ENCODE data around the gene DLL1. TPM values are rescaled to one million over a fixed set of nuclear protein-coding genes. Genes with fewer than 3 reads are reported as not detected.
"Not testable (repeated sequence)": the region's sequence is repeated elsewhere in the genome, so short reads cannot be mapped to it uniquely, and the experiment has no call there.

DLL1 gene, protein sequence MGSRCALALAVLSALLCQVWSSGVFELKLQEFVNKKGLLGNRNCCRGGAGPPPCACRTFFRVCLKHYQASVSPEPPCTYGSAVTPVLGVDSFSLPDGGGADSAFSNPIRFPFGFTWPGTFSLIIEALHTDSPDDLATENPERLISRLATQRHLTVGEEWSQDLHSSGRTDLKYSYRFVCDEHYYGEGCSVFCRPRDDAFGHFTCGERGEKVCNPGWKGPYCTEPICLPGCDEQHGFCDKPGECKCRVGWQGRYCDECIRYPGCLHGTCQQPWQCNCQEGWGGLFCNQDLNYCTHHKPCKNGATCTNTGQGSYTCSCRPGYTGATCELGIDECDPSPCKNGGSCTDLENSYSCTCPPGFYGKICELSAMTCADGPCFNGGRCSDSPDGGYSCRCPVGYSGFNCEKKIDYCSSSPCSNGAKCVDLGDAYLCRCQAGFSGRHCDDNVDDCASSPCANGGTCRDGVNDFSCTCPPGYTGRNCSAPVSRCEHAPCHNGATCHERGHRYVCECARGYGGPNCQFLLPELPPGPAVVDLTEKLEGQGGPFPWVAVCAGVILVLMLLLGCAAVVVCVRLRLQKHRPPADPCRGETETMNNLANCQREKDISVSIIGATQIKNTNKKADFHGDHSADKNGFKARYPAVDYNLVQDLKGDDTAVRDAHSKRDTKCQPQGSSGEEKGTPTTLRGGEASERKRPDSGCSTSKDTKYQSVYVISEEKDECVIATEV
- total RNA-seq (2021) (not detected in 2 replicates), Bru-seq, nascent RNA (not detected), BruChase-seq, experiment 1, labeled RNA remaining after a 2-hour chase (percentile 16 among the genes with signal in this experiment), BruChase-seq, experiment 2, labeled RNA remaining after a 6-hour chase (percentile 6 among the genes with signal in this experiment)
- long read RNA-seq, partial matches to known transcripts: 0 of 1 reads
- long read RNA-seq, other reads (novel, unspliced or antisense): 1 of 1 reads

- Histone ChIP-seq H3K4me3 (no peak within 1 kb of the TSS), H3K9me3 (ENCODE audit: insufficient read depth, low read depth) (no peaks in the 10 kb centered on the region), H3K27ac (no peak within 1 kb of the TSS), H3K36me3 (ENCODE audit: low read depth) (no peaks in the 10 kb centered on the region), H4K20me1 (ENCODE audit: insufficient read depth) (no peaks in the 10 kb centered on the region), H3K27me3 (ENCODE audit: insufficient read depth, low read depth) (peaks cover 60% of the 10 kb centered on the region), H3K9me2 (ENCODE audit: insufficient read depth) (no peaks in the 10 kb centered on the region), H3K79me2 (ENCODE audit: low read depth) (no peaks in the 10 kb centered on the region), H3K4me1 (replicated peaks; ENCODE audit: insufficient read depth) (no peaks in the 10 kb centered on the region), H3K4me2 (no peak within 1 kb of the TSS), H3F3A (ENCODE audit: insufficient read depth, low read depth) (no peaks in the 10 kb centered on the region), H2AFZ (no peak within 1 kb of the TSS)
- TF ChIP-seq EZH2 (IDR thresholded peaks at IDR 0.05; ENCODE audit: low read depth): no peak
- TF ChIP-seq, protein P1, sequence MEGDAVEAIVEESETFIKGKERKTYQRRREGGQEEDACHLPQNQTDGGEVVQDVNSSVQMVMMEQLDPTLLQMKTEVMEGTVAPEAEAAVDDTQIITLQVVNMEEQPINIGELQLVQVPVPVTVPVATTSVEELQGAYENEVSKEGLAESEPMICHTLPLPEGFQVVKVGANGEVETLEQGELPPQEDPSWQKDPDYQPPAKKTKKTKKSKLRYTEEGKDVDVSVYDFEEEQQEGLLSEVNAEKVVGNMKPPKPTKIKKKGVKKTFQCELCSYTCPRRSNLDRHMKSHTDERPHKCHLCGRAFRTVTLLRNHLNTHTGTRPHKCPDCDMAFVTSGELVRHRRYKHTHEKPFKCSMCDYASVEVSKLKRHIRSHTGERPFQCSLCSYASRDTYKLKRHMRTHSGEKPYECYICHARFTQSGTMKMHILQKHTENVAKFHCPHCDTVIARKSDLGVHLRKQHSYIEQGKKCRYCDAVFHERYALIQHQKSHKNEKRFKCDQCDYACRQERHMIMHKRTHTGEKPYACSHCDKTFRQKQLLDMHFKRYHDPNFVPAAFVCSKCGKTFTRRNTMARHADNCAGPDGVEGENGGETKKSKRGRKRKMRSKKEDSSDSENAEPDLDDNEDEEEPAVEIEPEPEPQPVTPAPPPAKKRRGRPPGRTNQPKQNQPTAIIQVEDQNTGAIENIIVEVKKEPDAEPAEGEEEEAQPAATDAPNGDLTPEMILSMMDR (conservative IDR thresholded peaks at IDR 0.05): no peak
- POLR2A ChIA-PET (ENCODE audit: unreplicated experiment): no interaction called here
- CTCF ChIA-PET: no interaction called here
- DNase-seq: no peak
- no TSS peak for BruUV-seq (replicated peaks)
- intact Hi-C loops (cut with micrococcal nuclease; ENCODE audit: unreplicated experiment): loop anchor here (5.0 kb wide), 1 partner anchor 458 kb away; no protein-coding TSS in a partner anchor
These were observed at the start of gene DLL1 for GRCh38 chr6:170290296-170291128. Gene DLL1, minus strand, starts transcription at chr6:170291078. Its CDS starts 939 bp downstream, at chr6:170290139.

- H3K36me3 ChIP-seq (ENCODE audit: low read depth); H2AFZ ChIP-seq; H3K4me2 ChIP-seq; H3F3A ChIP-seq (ENCODE audit: insufficient read depth, low read depth); H3K27me3 ChIP-seq (ENCODE audit: insufficient read depth, low read depth); H3K4me3 ChIP-seq; H3K27ac ChIP-seq; H3K4me1 ChIP-seq (replicated peaks; ENCODE audit: insufficient read depth); H3K9me3 ChIP-seq (ENCODE audit: insufficient read depth, low read depth); BruUV-seq (replicated peaks); intact Hi-C loops (cut with micrococcal nuclease; ENCODE audit: unreplicated experiment); H3K9me2 ChIP-seq (ENCODE audit: insufficient read depth); H3K79me2 ChIP-seq (ENCODE audit: low read depth); POLR2A ChIA-PET (ENCODE audit: unreplicated experiment); CTCF ChIA-PET; DNase-seq: not testable (repeated sequence)
- peaks cover 19% of the 10 kb centered on the region for H4K20me1 ChIP-seq (ENCODE audit: insufficient read depth)
These were observed 44.3 kb upstream of the DLL1 start for GRCh38 chr6:170335199-170335598.

DNA sequence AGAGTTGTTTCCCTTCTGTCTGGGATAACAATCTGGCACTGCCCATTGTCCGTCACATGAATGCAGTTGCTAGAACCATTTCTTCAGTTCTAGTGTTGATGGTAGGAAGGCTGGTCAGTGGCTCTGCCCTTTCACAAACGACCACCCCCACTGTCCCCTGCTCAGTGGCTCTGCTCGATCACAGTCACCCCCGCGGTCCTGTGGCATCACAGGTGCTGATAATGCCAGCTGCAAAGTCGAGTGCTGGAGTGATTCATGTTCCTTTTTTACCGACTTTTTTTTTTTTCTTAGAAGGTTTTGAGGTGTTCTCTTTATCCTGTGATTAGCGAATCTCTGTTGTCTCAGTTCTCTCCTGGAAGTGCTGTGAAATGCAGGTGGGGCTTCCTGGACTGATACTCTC lies 38.4 kb upstream of the DLL1 start:
- BruUV-seq (replicated peaks): no TSS peak
- H3F3A ChIP-seq (ENCODE audit: insufficient read depth, low read depth): no peaks in the 10 kb centered on the region
- intact Hi-C loops (cut with micrococcal nuclease; ENCODE audit: unreplicated experiment): no loop called here
- H3K27me3 ChIP-seq (ENCODE audit: insufficient read depth, low read depth): no peaks in the 10 kb centered on the region
- no peak overlapping the region for H3K27ac ChIP-seq
- H3K4me2 ChIP-seq: no peak overlapping the region
- H3K4me1 ChIP-seq (replicated peaks; ENCODE audit: insufficient read depth): no peaks in the 10 kb centered on the region
- H4K20me1 ChIP-seq (ENCODE audit: insufficient read depth): no peaks in the 10 kb centered on the region
- H3K9me2 ChIP-seq (ENCODE audit: insufficient read depth): no peaks in the 10 kb centered on the region
- no peak for TF ChIP-seq EZH2 (IDR thresholded peaks at IDR 0.05; ENCODE audit: low read depth)
- TF ChIP-seq, protein P1 (conservative IDR thresholded peaks at IDR 0.05): no peak
- H3K4me3 ChIP-seq: no peak overlapping the region
- POLR2A ChIA-PET (ENCODE audit: unreplicated experiment): no interaction called here
- no peaks in the 10 kb centered on the region for H3K36me3 ChIP-seq (ENCODE audit: low read depth)
- CTCF ChIA-PET: no interaction called here
- H2AFZ ChIP-seq: no peak overlapping the region
- H3K9me3 ChIP-seq (ENCODE audit: insufficient read depth, low read depth): no peaks in the 10 kb centered on the region
- no peak for DNase-seq
- H3K79me2 ChIP-seq (ENCODE audit: low read depth): no peaks in the 10 kb centered on the region

Data from PC-9 (cell line).